AG04449 (cell line): ENCODE data around the gene EIF1AY.

Experiments used
- CTCF ChIA-PET: fragments of 350-600 bp; formaldehyde crosslinking; extraction: SDS; loops from one replicate; lab custom pipeline; 2021; ENCODE audit warnings: antibody characterized with exemption; lab: Yijun Ruan, JAX
- POLR2A ChIA-PET: fragments of 400-600, 350-600 bp; formaldehyde crosslinking; extraction: SDS; loops from one replicate; lab custom pipeline; 2020; ENCODE audit warnings: antibody characterized with exemption, inconsistent platforms; lab: Yijun Ruan, JAX
- DNase-seq: peaks from one replicate; pipeline ENCODE4 v3.0.0-alpha.2; 2010; ENCODE audit warnings: low read depth, low spot score
- H3K4me3 ChIP-seq: 2 replicates; pipeline ENCODE4 v1.5.1; 2011; ENCODE audit warnings: low read depth, mild to moderate bottlenecking, control low read depth, low read length
- TF ChIP-seq, protein P1 (sequence below): IDR thresholded peaks from one replicate; pipeline ENCODE4 v1.5.1; 2011; ENCODE audit warnings: mild to moderate bottlenecking, moderate library complexity, low read length, control low read depth, inconsistent platforms; ENCODE audit not compliant: insufficient read depth; ENCODE audit errors: missing control alignments

Gene EIF1AY, protein sequence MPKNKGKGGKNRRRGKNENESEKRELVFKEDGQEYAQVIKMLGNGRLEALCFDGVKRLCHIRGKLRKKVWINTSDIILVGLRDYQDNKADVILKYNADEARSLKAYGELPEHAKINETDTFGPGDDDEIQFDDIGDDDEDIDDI

DNA sequence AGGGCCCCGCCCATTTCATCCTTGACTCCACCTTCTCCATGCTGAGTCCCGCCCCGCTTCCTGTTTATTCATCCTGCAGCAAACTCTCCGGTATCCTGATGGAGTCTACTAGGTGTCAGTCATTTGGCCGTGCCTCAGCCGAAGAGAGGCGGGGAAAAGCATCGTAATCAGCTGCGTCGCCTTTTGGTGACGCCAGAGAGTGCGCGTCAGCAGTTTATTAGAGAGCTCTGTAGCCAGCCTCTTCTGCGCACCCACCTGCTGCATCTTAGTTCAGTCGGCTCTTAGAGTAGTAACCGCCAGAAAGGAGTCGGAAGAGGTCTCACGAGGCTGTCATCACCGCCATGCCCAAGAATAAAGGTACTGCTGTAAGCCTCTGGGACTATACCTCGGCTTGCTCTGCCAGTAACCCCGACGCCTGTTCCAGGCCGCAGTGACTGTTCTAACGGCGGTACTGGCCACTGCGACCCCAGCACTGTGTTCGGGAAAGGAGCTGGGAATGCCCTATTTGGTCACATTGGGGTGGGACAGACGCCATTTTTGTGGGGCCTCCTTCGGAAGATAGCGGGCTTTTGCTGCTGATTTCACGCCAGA, at the start of gene EIF1AY:
Gene EIF1AY, plus strand, starts transcription at position 246 of the 591 bp plus-strand sequence. Its CDS starts 96 bp downstream, at position 342.
- TF ChIP-seq, protein P1, sequence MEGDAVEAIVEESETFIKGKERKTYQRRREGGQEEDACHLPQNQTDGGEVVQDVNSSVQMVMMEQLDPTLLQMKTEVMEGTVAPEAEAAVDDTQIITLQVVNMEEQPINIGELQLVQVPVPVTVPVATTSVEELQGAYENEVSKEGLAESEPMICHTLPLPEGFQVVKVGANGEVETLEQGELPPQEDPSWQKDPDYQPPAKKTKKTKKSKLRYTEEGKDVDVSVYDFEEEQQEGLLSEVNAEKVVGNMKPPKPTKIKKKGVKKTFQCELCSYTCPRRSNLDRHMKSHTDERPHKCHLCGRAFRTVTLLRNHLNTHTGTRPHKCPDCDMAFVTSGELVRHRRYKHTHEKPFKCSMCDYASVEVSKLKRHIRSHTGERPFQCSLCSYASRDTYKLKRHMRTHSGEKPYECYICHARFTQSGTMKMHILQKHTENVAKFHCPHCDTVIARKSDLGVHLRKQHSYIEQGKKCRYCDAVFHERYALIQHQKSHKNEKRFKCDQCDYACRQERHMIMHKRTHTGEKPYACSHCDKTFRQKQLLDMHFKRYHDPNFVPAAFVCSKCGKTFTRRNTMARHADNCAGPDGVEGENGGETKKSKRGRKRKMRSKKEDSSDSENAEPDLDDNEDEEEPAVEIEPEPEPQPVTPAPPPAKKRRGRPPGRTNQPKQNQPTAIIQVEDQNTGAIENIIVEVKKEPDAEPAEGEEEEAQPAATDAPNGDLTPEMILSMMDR, result no peak
- DNase-seq, result peak; percentile 66
- H3K4me3 ChIP-seq, result peak within 1 kb of the TSS; percentile 75
- CTCF ChIA-PET, result no interaction called here
- POLR2A ChIA-PET, result no interaction called here

DNA sequence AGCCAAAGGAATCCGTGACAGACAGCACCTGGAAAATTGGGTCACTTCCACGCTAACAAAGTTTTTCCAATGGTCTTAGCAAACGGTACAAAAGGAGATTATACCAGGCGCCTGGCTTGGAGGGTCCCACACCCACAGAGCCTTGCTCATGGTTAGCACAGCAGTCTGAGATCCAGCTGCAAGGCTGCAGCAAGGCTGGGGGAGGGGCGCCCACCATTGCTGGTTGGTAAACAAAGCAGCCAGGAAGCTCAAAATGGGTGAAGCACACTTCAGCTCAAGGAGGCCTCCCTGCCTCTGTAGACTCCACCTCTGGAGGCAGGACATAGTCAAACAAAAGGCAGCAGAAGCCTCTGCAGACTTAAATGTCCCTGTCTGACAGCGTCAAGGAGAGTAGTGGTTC, 47.1 kb upstream of the EIF1AY start:
- ChIA-PET CTCF (no interaction called here), POLR2A (no interaction called here)
- no peak for DNase-seq

DNA sequence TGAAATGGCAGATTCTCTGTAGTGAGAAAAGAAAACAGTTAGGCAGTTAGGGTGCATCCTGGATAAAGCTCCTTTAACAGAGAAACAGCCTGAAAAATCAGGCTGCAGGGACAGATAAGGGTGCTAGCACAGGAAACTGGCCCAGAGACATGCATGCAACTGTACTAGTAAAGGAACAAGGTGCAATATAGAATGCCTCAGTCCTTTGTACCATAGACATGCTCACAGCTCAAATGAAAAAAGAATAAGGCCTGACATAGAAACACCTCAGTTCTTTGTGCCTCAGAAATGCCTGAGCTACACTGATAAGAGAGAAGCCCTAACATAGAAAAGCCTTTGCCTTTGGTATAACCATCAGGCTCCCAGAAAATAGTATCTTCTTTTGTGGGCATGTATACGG, 37.4 kb upstream of the EIF1AY start:
- ChIA-PET POLR2A (no interaction called here), CTCF (no interaction called here)
- no peak for DNase-seq
- TF ChIP-seq, protein P1, result no peak
- no peak overlapping the region for H3K4me3 ChIP-seq

More for the DNA sequence above, 47.1 kb upstream of the EIF1AY start:
- no peak overlapping the region for H3K4me3 ChIP-seq
- TF ChIP-seq, protein P1, result no peak

DNA sequence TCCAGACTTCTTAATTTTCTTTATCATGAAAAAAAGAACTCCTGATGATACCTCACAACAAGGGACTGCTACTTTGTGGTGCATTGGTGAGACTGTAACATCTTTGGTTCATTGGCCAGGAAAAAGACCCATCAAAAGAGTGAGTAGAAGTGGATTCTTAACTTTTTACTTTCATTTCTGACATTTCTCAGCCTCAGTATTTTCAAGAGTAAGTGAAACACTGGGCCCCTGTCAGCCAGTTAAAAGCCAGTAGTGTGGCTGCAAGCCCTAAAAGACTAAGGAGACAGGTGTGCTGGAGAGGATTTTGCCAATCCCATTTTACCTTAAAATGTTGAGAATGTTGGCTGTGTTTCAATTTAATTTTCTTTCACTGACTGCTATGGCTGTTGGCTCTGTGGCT, 36.6 kb upstream of the EIF1AY start:
- CTCF ChIA-PET, result no interaction called here
- TF ChIP-seq, protein P1, result no peak
- no peak overlapping the region for H3K4me3 ChIP-seq
- POLR2A ChIA-PET, result no interaction called here
- no peak for DNase-seq

DNA sequence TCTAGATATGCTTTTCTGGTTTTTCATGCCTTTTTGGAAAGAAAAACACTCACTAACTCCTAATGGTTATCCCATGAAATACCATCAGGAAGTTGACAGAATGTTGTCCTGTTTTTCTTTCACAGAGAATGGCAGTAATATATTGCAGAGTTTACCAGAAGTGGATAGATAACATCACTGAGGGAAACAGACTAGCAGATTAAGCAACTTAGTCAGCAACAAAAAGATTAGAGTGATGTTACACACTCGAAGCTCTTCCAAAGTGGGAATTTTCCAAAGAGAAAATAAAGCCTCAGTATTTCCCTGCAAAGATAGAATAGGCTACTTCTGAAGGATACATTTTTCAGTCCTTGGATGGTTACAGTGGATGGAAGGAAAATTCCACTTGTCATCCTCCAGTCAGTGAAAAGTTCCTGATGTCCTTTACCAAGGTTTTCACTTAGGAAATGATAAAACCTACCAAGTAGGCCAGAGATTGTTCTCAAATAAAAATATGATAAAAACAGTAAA, 31.1 kb upstream of the EIF1AY start:
- POLR2A ChIA-PET, result no interaction called here
- CTCF ChIA-PET, result no interaction called here
- TF ChIP-seq, protein P1, result no peak
- H3K4me3 ChIP-seq, result no peak overlapping the region
- no peak for DNase-seq

DNA sequence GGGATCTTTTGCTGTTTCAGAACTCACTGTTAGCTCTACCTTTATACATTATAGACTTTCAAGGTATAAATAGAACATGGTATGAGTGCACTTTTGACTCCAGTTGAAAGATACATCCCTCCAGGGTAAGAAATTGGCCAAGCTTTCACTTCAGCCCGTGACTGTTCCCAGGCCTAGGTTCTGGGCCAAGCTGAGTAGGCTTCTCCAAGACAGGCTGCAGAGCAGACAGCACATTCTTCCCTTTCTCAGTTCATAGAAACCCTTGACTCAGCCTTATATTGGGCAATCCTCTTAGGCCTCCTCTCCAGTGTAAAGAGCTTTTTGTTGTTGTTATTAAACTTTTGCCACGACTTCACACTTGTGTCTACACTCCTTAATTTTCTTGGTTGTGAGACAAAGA, 29.5 kb upstream of the EIF1AY start:
- H3K4me3 ChIP-seq, result no peak overlapping the region
- TF ChIP-seq, protein P1, result no peak
- DNase-seq, result no peak
- ChIA-PET POLR2A (no interaction called here), CTCF (no interaction called here)
